Endothelial cell (in vitro differentiated cells): ENCODE data around the gene LEKR1. TPM values are rescaled to one million over a fixed set of nuclear protein-coding genes. Genes with fewer than 3 reads are reported as not detected.

ENCODE experiments used
- DNase-seq: peaks from one replicate; pipeline ENCODE4 v3.0.0; 2021; ENCODE audit warnings: low spot score
- H3K27ac Mint-ChIP-seq: one replicate; pipeline ENCODE4 v1.8.0; 2021; ENCODE audit warnings: mixed read lengths, inconsistent platforms; ENCODE audit not compliant: unreplicated experiment
- H3K27me3 Mint-ChIP-seq: one replicate; pipeline ENCODE4 v1.8.0; 2021; ENCODE audit warnings: mild to moderate bottlenecking, moderate library complexity, mixed read lengths, inconsistent platforms; ENCODE audit not compliant: unreplicated experiment
- H3K36me3 Mint-ChIP-seq: one replicate; pipeline ENCODE4 v1.8.0; 2021; ENCODE audit warnings: mild to moderate bottlenecking, low read depth, mixed read lengths, inconsistent platforms; ENCODE audit not compliant: unreplicated experiment
- H3K4me1 Mint-ChIP-seq: one replicate; pipeline ENCODE4 v1.8.0; 2021; ENCODE audit warnings: mild to moderate bottlenecking, mixed read lengths, inconsistent platforms; ENCODE audit not compliant: unreplicated experiment
- H3K4me3 Mint-ChIP-seq: one replicate; pipeline ENCODE4 v1.8.0; 2021; ENCODE audit warnings: mild to moderate bottlenecking, mixed read lengths, inconsistent platforms; ENCODE audit not compliant: unreplicated experiment
- H3K9me3 Mint-ChIP-seq: one replicate; pipeline ENCODE4 v1.8.0; 2021; ENCODE audit warnings: mixed read lengths, inconsistent platforms; ENCODE audit not compliant: unreplicated experiment
- CTCF ChIP-seq: fragments of 200-600 bp; sonication (generic); IDR thresholded peaks from one replicate; pipeline ENCODE4 v1.5.0; 2021; ENCODE audit warnings: antibody characterized with exemption; ENCODE audit not compliant: unreplicated experiment
- total RNA-seq: library from RNA; stranded (reverse); fragmentation: NEBNext Ultra II Directional; extraction: Animal tissue kit (Norgen Biotek cat#: 25700); gene quantifications from one replicate; pipeline ENCODE4 v1.2.1, GENCODE V29; 2021; ENCODE audit not compliant: unreplicated experiment

LEKR1 gene
- total RNA-seq, 1 donor from 2014 or later: 0.18 TPM

GRCh38 chr3:157074490-157074889, 248.3 kb downstream of the LEKR1 start:
- no peak for TF ChIP-seq CTCF
- Mint-ChIP-seq H3K27me3 (no peaks in the 10 kb centered on the region), H3K4me3 (no peak overlapping the region), H3K27ac (no peak overlapping the region), H3K36me3 (no peaks in the 10 kb centered on the region), H3K4me1 (peaks cover 5% of the 10 kb centered on the region), H3K9me3 (no peaks in the 10 kb centered on the region)
- no peak for DNase-seq

GRCh38 chr3:157074981-157075380, 248.8 kb downstream of the LEKR1 start:
- H3K36me3 Mint-ChIP-seq: no peaks in the 10 kb centered on the region
- H3K27me3 Mint-ChIP-seq: peaks cover under 1% of the 10 kb centered on the region
- no peak for DNase-seq
- H3K4me3 Mint-ChIP-seq: no peak overlapping the region
- H3K27ac Mint-ChIP-seq: no peak overlapping the region
- H3K9me3 Mint-ChIP-seq: no peaks in the 10 kb centered on the region
- no peak for TF ChIP-seq CTCF
- H3K4me1 Mint-ChIP-seq: peaks cover 5% of the 10 kb centered on the region

- Mint-ChIP-seq H3K27me3 (peaks cover 2% of the 10 kb centered on the region), H3K27ac (no peak overlapping the region), H3K4me1 (peaks cover 5% of the 10 kb centered on the region), H3K9me3 (no peaks in the 10 kb centered on the region), H3K36me3 (no peaks in the 10 kb centered on the region), H3K4me3 (no peak overlapping the region)
- no peak for DNase-seq
- TF ChIP-seq CTCF: no peak
Observed at GRCh38 chr3:157075693-157076420, 249.7 kb downstream of the LEKR1 start.

GRCh38 chr3:157077565-157077991, 251.4 kb downstream of the LEKR1 start:
- Mint-ChIP-seq H3K27ac (no peak overlapping the region), H3K4me1 (peaks cover 11% of the 10 kb centered on the region), H3K27me3 (peaks cover 5% of the 10 kb centered on the region), H3K9me3 (no peaks in the 10 kb centered on the region), H3K4me3 (no peak overlapping the region), H3K36me3 (no peaks in the 10 kb centered on the region)
- TF ChIP-seq CTCF: no peak
- no peak for DNase-seq

- Mint-ChIP-seq H3K4me1 (peaks cover 11% of the 10 kb centered on the region), H3K27me3 (peaks cover 9% of the 10 kb centered on the region), H3K36me3 (no peaks in the 10 kb centered on the region), H3K9me3 (no peaks in the 10 kb centered on the region), H3K4me3 (no peak overlapping the region), H3K27ac (no peak overlapping the region)
- DNase-seq: no peak
- TF ChIP-seq CTCF: no peak
Observed at GRCh38 chr3:157078131-157078810, 252.1 kb downstream of the LEKR1 start.
